GM10266 (cell line): Measurements from ENCODE around the gene QRFPR.
"Not testable (repeated sequence)": the region's sequence is repeated elsewhere in the genome, so short reads cannot be mapped to it uniquely, and the experiment has no call there.

Source experiments
- DNase-seq: peaks from one replicate; pipeline ENCODE4 v3.0.0; 2012; ENCODE audit errors: extremely low spot score
- CTCF ChIP-seq: IDR thresholded peaks from 2 replicates; pipeline ENCODE4 v1.5.1; 2012; ENCODE audit warnings: mild to moderate bottlenecking, low read depth; ENCODE audit not compliant: control insufficient read depth, insufficient read depth; ENCODE audit errors: missing control alignments

QRFPR gene

GRCh38 chr4:121380776-121381462 lies at the start of gene QRFPR:
TSS of gene QRFPR (minus strand) at chr4:121381018. CDS start at chr4:121380647, 371 bp downstream.
- no peak for DNase-seq
- no peak for TF ChIP-seq CTCF

GRCh38 chr4:121428721-121429120 lies 47.9 kb upstream of the QRFPR start:
- no peak for TF ChIP-seq CTCF
- no peak for DNase-seq

- no peak for DNase-seq
- TF ChIP-seq CTCF, result no peak
Observed at GRCh38 chr4:121421594-121421993, 40.8 kb upstream of the QRFPR start.

GRCh38 chr4:121411151-121411744 lies 30.4 kb upstream of the QRFPR start:
- TF ChIP-seq CTCF, result no peak
- no peak for DNase-seq

GRCh38 chr4:121408567-121408966 lies 27.7 kb upstream of the QRFPR start:
- not testable (repeated sequence) for DNase-seq

- DNase-seq, result no peak
- no peak for TF ChIP-seq CTCF
Observed at GRCh38 chr4:121400632-121401031, 19.8 kb upstream of the QRFPR start.

GRCh38 chr4:121397941-121398601 lies 17.3 kb upstream of the QRFPR start:
- DNase-seq, result no peak
- TF ChIP-seq CTCF, result no peak
